ENCODE measurements around the gene CASP7.

The CASP7 gene

DNA sequence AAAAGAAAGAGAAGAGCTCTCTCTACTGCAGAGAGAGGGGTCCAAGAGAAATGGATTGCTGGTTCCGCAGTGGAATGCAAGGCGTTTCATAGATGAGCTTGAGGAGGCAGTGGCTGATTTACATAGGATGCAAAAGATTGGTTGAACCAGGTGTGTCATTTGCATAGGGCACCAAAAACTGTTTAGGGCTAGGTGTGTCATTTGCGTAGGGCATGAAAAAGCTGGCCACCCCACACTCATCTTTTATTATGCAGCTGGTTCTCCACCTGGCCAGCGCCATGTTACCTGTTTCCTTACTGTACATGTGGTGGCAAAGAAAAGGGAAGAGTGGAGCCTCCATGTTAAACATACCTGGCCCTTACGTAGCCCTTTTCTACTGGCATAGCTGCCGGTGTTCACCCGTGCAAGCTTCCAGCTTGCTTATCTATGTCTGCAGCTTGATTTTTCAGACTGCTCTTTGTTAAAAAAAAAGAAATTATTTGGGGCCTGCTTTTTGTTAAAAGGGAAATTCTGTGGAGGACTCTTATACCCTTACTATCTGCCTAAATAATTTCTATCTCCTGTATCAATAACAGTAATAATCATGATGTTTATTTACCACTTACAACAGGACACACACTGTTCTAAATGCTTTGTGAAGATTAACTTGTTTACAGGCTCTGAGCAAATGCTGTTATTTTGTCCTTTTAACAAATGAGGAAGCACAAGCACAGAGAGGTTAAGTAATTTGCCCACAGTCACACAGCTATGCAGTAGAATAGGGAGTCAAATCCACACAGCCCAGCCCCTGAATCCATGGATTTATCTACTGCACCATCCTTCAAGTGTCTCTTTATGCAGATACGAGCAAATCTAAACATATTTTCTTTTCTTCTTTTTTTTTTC lies 33.3 kb downstream of the CASP7 start:
- no peak for DNase-seq (ENCODE audit: low spot score)

DNA sequence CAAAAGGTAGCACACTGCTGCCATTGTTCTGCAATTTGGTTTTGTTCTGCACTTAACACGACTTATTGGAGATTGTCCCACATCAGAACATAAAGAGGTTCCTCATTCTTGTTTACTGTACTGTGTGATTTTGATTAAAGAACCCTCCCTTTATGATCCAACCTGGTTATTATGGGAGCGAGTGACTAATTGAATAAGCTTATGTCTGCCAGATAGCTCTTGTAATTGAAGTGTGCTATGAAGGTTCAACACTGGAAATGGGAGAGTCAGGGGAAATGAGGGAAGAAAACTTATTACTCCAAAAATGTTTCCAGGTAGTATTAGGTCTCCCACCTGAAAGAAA lies 33.9 kb downstream of the CASP7 start:
- no peak for DNase-seq (ENCODE audit: low spot score)

DNA sequence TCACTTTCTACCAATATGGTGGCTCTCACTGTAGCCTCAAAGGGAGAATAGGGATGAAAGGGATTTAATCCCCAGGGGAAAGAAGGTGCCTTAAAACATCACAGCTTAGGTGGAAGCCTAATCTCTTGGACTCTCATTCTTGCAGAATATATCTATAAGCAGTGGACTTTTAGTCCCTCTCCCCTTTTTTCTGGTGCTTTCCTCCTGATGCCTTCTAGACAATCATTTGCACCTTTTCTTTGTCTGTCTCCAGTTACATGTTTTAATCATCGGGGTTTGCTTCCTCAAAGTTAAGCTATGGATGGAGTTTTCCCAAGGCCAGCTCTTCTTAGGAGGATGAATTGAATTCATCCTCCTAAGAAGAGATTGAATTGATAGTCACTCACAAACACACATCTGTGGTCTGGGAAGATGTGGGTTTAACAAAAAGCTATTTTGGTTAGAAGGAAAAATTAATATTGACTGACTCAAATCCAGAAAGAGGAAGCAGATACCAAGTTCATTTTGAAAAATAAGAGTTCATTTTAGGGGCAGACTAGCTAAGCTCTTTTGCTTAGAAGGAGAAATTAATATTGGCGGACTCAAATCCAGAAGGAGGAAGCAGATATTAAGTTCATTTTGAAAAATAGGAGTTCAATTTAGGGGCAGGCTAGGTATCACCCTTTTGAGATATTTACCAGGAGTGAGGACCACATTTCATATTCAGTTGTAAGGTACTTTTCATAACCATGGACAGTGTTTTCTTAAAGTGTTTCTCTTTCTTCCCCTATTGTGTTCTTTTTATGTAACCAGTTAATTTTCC lies 36.6 kb downstream of the CASP7 start:
- DNase-seq (ENCODE audit: low spot score), result no peak

DNA sequence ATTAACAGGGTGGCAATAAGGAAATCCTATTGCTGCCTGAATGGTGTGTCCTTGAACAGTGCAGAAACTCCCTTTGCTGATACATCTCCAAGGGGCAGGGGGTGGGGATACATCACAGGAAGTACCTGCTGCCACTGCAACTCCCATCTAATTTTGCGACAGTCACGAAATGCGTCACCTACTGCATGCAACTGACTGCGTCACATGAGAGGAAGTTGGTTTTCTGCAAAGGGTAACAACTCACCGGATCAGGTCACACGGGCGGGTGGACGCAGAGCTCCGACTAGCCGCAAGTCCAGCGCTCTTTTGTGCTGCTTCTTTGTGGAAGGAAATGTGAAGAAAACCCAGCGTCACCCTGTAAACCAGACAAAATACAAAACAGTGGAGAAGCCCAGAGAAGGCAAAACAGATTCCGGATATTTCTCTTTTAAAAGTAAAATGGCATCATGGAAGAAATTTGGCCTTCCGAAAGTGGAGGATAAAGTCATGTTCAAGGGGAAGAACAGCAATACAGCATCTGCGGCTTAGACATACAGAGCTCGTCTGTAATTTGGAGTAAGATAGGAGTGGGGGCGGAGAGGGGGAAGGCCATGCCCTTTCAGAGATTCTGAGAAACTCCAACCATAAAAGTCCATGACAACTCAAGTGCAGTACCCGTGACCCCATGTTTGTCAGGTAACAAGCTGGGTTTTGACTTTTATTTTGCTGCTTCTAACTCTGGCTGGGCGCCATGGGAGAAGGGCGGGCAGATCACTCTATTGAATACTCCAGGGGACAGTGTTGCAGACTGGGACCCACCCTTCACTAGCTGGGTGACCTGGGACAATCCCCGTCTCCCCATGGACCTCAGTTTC lies 39.5 kb downstream of the CASP7 start:
- no peak for DNase-seq (ENCODE audit: low spot score)

DNA sequence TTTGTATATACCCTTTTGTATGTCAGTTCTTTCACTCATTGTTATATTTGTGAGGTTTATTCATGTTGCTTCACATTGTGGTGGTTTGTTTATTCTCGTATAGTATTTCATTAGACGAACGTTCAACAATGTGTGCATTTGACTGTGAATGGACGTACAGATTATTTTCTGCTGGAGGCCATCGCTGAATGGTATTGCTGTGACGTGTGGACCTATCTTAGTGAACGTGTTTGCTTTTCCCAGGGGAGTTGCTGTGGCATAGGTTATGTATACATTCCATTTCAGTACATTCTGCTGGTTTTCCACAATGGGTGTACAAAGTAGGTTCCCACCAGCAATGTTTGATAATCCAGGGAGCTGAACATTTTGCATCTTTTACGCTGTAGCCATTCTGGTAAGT lies 40.7 kb downstream of the CASP7 start:
- DNase-seq (ENCODE audit: low spot score), result no peak

DNA sequence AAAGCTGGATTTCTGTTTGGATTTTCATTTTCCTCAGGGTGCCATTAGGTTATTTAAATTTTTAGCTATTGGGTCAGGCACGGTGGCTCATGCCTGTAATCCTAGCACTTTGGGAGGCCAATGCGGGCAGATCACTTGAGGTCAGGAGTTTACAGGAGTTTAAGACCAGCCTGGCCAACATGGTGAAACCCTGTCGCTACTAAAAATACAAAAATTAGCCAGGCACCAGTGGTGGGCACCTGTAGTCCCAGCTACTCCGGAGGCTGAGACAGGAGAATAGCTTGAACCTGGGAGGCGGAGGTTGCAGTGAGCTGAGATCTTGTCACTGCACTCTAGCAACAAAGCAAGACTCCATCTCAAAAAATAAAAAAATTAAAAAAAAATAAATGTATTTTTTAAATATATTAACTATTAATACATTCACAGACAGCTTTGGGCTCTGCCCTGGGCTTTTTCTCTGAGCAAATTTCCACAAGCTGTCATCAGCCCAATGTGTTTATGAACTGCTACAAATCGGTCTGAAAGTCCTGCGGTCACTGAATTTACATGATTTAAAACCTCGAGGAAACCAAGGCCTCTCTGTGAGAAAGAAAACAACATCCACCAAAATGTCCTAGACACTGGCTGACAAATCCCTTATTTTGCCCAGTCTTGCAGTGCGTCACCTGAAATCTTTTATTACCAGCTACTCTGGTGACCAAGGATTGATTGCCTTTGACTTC lies 52.6 kb downstream of the CASP7 start:
- DNase-seq (ENCODE audit: low spot score), result no peak

DNA sequence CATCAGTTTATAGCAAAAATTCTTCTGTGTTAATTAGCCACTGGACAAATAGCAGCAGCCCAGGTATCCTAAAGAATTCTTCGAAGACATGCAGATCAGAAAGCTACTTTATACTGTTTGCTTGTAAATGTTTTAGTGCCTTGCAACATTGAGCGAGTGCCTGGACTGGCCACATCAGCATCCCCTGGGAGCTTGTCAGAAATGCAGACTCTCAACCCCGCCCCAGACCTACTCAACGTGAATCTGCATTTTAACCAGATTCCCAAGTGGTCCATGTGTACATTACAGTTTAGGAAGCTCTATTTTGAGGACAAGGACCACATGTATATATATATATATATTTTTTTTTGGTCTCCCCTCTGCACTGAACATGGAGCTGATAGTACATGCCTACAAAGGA lies 53.3 kb downstream of the CASP7 start:
- no peak for DNase-seq (ENCODE audit: low spot score)

DNA sequence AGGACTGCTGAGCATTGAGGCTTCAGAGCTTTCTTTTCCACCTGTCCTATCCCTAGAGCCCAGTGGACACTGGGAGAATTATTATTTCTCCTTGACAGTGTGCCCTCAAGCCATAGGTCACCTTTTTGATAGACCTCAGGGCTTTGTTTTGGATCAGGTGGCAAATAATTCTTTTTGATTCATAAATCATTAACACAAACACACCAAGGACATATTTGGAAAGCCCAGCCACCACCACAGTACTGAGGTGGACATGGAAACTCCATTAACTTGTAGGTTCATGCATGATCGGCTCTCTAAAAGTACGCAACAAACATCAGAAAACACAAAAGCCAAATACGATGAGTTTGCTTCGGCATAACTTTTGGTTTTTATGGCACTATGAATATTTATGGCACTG lies 53.9 kb downstream of the CASP7 start:
- no peak for DNase-seq (ENCODE audit: low spot score)

DNA sequence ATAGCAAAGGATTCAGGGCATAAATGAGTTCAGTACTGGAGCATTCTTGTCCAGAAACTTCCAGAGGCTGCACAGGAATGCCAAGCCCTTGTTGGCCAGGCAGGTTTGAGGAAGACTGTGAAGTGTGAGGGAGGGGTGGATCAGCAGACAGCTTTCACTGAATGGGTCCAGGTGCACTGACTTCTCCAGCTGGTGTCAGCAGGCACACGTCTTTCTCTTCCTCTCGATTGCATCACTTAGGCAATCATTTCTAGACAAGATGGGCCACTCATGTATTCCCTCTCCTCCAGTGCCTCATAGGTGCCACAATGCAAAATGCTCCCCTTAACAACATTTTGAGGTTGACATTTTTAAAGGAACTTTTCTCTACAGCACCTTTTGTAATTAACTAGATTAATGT lies 56.2 kb downstream of the CASP7 start:
- DNase-seq (ENCODE audit: low spot score), result no peak

DNA sequence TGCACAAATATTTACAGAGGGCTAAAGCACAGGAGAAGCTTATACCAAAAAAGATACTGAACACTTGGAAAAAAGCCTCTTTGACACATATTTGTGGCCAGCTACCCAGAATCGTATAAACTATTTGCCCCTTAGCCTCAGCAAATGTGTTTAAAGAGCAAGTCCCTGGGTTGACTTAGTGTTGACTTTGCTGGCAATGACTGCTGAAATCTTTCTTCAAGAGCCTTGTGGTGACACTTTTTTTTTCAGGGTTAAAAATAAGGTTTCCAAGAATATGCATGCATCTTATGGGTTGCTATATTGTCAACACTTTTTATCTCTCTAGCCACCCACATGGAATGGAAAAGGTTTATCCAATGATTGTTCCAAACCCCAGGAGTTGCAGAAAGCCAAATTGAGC lies 56.9 kb downstream of the CASP7 start:
- no peak for DNase-seq (ENCODE audit: low spot score)

DNA sequence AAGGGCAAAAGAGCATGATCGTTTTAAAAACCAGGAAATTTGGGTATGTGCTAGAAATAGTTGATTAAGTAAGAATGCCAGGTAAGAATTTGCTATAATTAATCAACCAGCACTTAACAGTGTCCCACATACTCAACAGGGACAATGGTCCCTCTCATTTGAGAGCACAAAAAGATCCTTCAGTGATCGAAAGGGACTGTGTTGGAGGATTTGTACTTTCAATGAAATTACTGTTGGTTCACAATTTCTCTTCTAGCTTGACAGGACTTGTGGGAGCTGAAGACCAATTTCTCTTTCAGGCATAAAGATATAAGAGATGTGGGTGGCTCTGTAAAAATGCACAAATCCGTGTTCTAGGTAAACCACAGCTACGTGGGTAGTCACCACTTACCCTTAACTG lies 59.3 kb downstream of the CASP7 start:
- DNase-seq (ENCODE audit: low spot score), result peak; percentile 58

DNA sequence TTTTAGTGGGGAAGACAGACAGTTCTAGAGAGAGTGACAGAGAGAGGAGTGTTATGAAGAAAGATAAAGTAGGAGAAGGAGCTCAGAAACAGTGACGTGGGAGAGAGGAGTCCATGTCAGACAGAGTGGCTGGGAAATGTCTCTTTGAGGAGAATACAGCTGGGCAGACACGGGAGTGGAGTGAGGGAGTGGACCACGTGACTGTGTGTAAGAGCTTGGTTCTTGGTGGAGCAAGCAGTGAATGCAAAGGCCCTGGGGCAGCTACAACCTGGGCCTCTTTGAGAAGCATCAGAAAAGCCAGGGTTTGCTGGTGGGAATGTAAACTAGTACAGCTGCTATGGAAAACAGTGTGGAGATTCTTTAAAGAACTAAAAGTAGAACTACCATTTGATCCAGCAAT lies 59.9 kb downstream of the CASP7 start:
- DNase-seq (ENCODE audit: low spot score), result peak; percentile 10

DNA sequence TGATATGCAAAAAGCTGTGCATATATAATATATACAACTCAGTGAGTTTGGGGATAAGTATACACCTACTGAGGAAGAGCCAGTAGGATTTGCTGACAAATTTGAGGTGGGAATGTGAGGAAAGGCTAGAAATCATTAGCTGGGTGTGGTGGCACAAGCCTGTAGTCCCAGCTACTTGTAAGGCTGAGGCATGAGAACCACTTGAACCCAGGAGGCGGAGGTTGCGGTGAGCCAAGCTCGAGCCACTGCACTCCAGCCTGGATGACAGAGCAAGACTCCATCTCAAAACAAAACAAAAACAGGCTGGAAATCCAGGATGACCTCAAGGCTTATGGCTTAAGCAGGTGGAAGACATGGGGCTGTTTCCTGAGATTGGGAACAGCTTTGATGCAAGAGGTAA lies 61.1 kb downstream of the CASP7 start:
- no peak for DNase-seq (ENCODE audit: low spot score)

DNA sequence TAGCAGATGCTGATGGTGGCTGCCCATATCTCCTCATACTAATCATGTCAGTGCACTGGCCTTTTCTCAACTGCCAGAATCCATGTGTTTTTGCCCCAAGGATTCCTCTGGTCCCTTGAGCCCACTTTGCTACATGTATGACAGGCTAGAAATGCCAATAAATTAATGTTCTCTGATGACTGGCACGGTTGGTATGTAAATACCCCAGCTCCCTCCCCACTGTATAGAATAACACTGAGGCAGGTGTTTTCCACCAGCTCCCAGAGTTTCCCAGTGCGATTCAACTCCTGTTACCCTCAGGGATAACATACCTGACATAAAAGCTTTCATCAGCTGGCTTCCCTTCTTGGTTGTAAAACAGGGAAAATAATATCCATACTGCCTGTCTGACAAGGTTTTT lies 62.8 kb downstream of the CASP7 start:
- DNase-seq (ENCODE audit: low spot score), result no peak

DNA sequence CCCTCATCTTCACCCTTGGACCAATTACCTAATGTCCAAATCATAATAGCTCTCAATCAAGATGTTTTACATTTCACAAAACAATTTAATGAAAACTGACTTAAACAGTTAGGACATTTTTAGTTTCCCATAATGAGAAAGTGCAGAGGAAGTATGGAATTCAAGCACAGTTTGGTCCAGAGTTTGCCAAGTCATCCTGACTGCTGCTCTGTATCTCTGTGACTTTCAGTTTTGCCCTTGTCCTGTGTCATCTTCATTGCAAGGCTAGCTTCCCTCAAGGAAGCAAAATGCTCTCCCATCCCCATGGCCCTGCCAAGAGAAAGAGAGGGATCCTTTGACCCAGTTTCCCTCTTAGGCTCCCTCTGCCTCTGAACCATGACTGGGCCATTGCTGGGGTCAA lies 63.9 kb downstream of the CASP7 start:
- no peak for DNase-seq (ENCODE audit: low spot score)

DNA sequence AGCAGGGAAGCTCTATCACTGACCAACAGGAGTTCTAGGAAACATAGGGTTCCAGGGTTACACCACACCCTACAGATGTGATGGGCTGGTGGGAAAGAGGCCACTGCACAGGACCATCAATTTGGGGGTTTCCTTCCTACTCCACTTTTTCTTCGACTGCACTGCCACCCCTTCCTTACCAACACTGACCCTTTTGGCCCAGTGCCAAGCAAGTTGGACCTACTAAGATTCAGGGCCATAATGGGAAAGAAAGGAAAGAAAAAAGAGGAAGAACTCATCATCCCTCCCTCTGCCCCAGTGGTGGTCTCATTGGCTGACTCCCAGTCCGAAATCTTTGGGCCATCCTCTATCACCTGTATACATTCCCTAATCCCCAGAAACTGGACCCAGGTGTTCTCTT lies 65.7 kb downstream of the CASP7 start:
- DNase-seq (ENCODE audit: low spot score), result no peak

DNA sequence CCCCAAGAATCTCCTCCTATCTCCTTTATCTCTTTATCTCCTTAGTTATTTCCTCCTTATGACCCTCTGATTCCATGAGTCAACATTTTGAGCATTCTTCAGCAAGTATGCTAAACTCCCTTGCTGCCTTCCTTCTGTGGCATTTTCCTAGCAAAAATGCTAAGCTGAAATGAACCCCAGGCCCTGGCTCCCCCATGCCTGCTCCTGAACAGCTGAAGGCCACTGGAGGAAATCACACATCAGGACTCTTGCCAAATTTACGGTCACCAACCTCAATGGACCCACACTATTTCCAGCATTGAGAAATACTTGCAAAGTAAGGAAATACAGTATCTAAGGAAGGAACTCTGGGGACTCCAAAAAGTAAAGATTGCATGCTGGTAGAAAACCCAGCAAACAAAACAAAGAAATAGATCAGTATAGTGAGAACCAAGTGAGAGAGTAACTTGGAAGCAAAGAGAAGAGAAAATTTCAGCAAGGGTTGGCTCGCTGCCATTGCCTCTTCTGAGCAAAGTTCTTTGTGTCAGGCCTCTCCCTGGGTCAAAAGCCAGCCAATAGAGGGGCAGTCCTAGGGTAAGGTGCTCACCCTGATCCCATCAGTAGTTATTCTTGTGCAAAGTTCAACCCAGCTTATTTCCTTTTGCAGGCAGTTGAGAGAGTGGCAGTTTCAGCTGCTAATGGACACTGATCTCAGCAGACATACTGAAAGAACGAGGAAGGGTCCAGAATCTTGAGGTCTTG lies 66.7 kb downstream of the CASP7 start:
- DNase-seq (ENCODE audit: low spot score), result no peak

DNA sequence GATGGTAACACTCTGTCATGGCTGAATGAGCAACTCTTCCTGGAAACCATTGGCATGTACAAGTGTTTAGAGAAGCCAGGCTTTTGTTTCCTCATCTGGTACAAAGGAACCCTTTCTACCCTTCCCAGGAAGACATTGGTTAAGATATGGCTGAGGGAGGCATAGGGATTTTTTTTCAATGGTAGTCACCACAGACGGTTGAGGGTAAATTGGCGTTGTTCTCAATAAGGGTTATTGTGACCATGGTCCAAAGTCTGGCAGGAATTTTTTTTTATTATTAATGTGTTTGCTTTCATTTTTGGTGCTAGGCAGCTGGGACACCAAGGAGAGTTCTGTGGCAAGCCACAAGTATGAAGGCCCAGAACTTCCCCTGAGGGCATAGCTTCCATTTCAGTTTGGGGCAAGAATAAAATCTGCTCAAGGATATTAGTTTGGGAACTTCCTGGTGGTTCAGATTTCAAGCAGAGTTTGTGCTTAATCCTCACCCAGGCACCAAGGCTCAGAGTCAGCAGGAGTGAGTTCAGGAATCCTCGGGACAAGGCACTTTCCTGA lies 71.5 kb downstream of the CASP7 start, which contains the start of gene PLEKHS1:
TSS of gene PLEKHS1 (plus strand) at position 502 of the 552 bp plus-strand sequence. CDS start 3,596 bp downstream, outside the sequence.
- no peak for DNase-seq (ENCODE audit: low spot score)

DNA sequence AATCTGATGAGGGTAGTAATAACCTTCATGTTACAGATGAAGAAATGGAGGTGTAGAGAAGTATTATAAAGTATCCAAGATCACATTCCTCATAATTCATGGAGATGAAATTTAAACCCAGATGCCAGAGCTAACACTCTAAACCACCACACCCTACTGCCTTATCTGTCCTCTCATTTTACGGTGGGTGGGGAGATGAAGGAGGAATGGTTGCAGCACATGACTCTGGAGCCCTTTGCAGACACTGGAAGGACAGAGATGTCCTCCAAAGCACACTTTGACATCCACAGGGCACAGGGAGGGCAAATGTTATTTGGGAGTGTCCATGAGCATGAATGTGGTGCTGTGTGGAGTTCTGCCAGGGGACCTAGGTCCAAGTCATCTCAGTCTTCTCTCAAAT lies 72.8 kb downstream of the CASP7 start:
- no peak for DNase-seq (ENCODE audit: low spot score)

DNA sequence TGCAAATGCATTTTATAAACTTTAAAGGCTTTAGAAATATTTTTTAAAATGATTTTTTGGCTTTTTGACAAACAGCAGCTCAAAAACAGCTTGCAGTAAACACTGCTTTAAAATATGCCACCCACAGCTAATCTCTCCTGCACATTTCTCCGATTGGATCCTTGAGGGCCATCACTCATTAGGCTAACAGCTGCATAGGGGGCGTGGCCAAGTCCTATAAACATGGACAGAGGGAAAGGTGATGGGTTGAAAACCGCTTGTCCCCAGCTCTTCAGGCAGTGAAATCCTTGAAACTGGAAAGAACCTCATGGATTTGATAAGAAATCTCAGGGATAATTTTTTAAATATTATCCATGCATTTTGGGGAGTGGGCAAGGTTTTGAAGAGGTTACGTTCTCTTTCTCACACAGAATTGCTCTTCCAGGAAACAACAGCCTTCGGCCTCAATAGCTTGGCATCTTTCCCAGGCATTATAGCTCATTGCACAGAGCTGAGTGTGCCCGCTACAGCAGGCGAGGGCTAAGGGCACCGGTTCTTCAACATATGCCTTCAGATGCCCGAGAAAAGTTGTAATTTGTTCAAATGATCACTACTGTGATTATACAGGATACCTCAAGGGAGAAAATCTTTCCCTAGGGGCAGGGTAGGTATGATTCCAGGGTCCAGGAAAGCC lies 73.4 kb downstream of the CASP7 start:
- DNase-seq (ENCODE audit: low spot score), result no peak

Data from putamen (tissue), 1 donor.